Neural progenitor cell (in vitro differentiated cells): ENCODE measurements around the gene XPO1.

ENCODE experiments used
- CTCF ChIP-seq: fragments of 200-600 bp; sonication (generic); IDR thresholded peaks from 2 replicates; pipeline ENCODE4 v1.5.1; 2017; ENCODE audit warnings: antibody characterized with exemption, mild to moderate bottlenecking
- EZH2 ChIP-seq: fragments of 200-600 bp; sonication (generic); IDR thresholded peaks from 2 replicates; pipeline ENCODE4 v1.6.1; 2017; ENCODE audit warnings: antibody characterized with exemption, mild to moderate bottlenecking, moderate library complexity

- no peak for TF ChIP-seq EZH2
- TF ChIP-seq CTCF, result no peak
Measured at GRCh38 chr2:61529944-61530735, 8.0 kb downstream of the XPO1 start.
